GM10248 (cell line): Measurements from ENCODE around the gene DPF1.

ENCODE experiments used
- CTCF ChIA-PET: fragments of 300-600 bp; sonication (Branson Sonifier 250); formaldehyde crosslinking; extraction: SDS; loops from one replicate; lab custom pipeline; 2021; ENCODE audit warnings: antibody characterized with exemption; lab: Yijun Ruan, JAX
- POLR2A ChIA-PET: fragments of 350-650 bp; sonication (Branson Sonifier 250); formaldehyde crosslinking; extraction: SDS; loops from one replicate; lab custom pipeline; 2020; ENCODE audit warnings: antibody characterized with exemption; lab: Yijun Ruan, JAX
- DNase-seq: peaks from one replicate; pipeline ENCODE4 v3.0.0; 2012; ENCODE audit errors: extremely low spot score
- CTCF ChIP-seq: IDR thresholded peaks from 2 replicates; pipeline ENCODE4 v1.5.1; 2012; ENCODE audit warnings: mild to moderate bottlenecking, low read depth; ENCODE audit errors: extremely low read depth, missing control alignments, control extremely low read depth

The DPF1 gene

GRCh38 chr19:38224014-38224862 lies at the start of gene DPF1:
TSS of gene DPF1 (minus strand) at chr19:38224222. CDS start at chr19:38224142, 80 bp downstream.
- ChIA-PET CTCF (interaction anchor here (1.2 to 4.0 kb wide), 4 partner anchors 10 to 321 kb away, joined by 5 to 18 read pairs (median 8); partner anchors contain the start of gene FAM98C), POLR2A (no interaction called here)
- TF ChIP-seq CTCF: peak; percentile 35
- peak; percentile 95 for DNase-seq

- CTCF ChIA-PET: no interaction called here
- POLR2A ChIA-PET: no interaction called here
- TF ChIP-seq CTCF: no peak
- no peak for DNase-seq
These were observed 49.5 kb upstream of the DPF1 start for GRCh38 chr19:38273499-38273898.

GRCh38 chr19:38270587-38271167 lies 46.7 kb upstream of the DPF1 start:
- no peak for TF ChIP-seq CTCF
- ChIA-PET POLR2A (no interaction called here), CTCF (interaction anchor here (1.3 kb wide), 1 partner anchor 19 kb away, joined by 4 read pairs; no protein-coding TSS in a partner anchor)
- no peak for DNase-seq

GRCh38 chr19:38268539-38268938 lies 44.5 kb upstream of the DPF1 start:
- POLR2A ChIA-PET: interaction anchor here (0.7 kb wide), 1 partner anchor 449 kb away, joined by 9 read pairs; no protein-coding TSS in a partner anchor
- no peak for DNase-seq
- no peak for TF ChIP-seq CTCF
- CTCF ChIA-PET: interaction anchor here (1.0 to 3.6 kb wide), 2 partner anchors 25 to 30 kb away, joined by 3 to 16 read pairs; no protein-coding TSS in a partner anchor

- ChIA-PET CTCF (interaction anchor here (1.0 to 3.6 kb wide), 2 partner anchors 24 to 31 kb away, joined by 3 to 16 read pairs; no protein-coding TSS in a partner anchor), POLR2A (no interaction called here)
- DNase-seq: no peak
- no peak for TF ChIP-seq CTCF
These were observed 43.9 kb upstream of the DPF1 start for GRCh38 chr19:38267761-38268483.
